Inflammatory macrophage treated with lipopolysaccharide for 4 hours (primary cell): ENCODE data around the gene SLC46A1.

Source experiments
- DNase-seq: peaks from one replicate; pipeline ENCODE4 v3.0.0-alpha.2; 2020

Gene SLC46A1

GRCh38 chr17:28348979-28349378 is 57.0 kb downstream of the SLC46A1 start:
- no peak for DNase-seq

DNA sequence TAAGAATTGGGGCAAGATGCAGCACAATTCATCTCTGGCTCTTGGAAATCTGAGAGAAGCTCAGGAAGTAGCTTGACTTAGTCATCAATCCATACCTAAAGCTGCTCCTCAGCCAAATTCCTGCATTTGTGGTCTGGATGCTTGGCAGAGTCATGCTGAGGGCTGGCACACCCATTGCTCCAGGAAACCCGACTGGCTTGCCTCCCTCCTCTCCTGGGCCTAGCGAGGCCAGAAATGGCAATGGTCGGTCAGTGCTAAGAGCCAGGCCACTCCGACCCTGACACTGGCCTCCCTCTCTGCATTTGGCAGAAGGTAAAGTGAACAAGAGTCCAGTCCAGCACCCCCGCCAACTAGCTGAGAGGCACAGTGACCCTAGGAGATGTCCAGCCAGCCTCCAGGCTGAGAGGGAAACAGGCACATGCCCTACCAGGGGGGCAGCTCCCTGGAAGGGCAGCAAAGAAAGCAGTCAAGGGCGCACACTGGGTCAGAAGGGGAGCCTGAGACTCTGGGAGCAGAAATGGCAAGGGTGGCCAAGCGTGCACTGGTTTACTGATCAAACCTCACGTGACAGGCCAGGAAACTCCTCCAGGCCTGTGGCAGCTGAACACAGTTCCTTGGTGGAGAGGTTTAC is 58.6 kb downstream of the SLC46A1 start:
- no peak for DNase-seq

DNA sequence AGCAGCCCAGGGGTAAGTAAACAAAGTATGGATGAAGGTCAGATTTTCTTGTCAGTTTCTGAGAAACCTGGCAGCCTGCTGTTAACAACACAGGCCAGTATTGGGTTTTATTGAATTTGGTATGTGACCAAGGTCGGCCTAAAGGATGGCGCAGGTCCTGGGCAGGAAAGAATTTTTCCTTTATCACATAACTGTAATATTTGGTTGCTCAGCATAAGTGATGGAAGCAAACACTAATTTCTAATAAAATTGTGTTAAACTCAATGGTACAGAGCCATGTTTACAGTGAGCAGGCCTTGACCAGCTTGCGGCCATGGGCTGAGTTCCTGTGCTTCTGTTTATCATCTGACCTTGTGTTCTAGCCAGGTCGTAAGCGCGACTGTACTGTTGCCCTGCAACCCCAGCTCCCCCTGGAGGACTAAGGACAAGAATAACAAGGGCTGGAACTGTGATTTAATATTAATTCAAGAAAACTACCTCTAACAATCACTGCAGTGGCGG is 59.2 kb downstream of the SLC46A1 start:
- no peak for DNase-seq

DNA sequence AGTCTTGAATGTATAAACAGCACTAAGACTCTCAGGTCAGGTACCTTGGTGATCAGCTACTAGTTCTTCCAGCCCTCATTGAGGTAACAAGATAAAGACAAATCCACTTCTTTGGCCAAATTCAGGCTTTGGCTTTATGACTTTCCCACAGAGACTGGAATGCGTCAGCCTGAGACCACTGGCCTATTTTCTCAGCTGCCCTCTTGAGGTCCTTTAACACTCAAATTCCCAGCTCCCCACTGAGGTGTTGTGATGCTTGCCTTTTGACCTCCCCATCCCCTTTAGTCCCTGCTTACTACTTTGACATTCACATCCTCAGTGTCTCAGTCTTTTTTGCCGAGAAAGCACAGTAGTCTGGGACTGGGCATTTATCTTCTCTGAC is 59.8 kb downstream of the SLC46A1 start:
- no peak for DNase-seq

GRCh38 chr17:28345419-28346198 is 60.4 kb downstream of the SLC46A1 start:
- no peak for DNase-seq
